Ovary (tissue), 9 donors: Measurements from ENCODE around the gene CEACAM16. TPM values are rescaled to one million over a fixed set of nuclear protein-coding genes. Genes with fewer than 3 reads are reported as not detected.

Source experiments
- DNase-seq, 5 donors: peaks; one replicate each; pipeline ENCODE4 v3.0.0-alpha.2; 2019 to 2020
- H3K27ac ChIP-seq, 2 donors: fragments of 200-600 bp; one replicate each; pipeline versions ENCODE4 v1.5.1 to v1.8.0; 2019 to 2022
- H3K27me3 ChIP-seq: fragments of 200-600 bp; one replicate; pipeline ENCODE4 v1.8.0; 2022
- H3K36me3 ChIP-seq: fragments of 200-600 bp; sonication (generic); one replicate; pipeline ENCODE4 v1.5.1; 2019
- H3K4me1 ChIP-seq: one replicate; pipeline ENCODE4 v1.8.1; 2013; ENCODE audit warnings: mild to moderate bottlenecking, moderate library complexity; ENCODE audit not compliant: insufficient read depth
- H3K4me3 ChIP-seq: fragments of 200-600 bp; sonication (generic); one replicate; pipeline ENCODE4 v1.5.1; 2017
- H3K9me3 ChIP-seq, 2 donors: fragments of 200-600 bp in 1 of 2; sonication (generic) in 1 of 2; one replicate each; pipeline versions ENCODE4 v1.5.1 to v1.8.1; 2013 to 2019; ENCODE audit warnings: mild to moderate bottlenecking in 1 of 2, moderate library complexity in 1 of 2
- CTCF ChIP-seq, 3 donors: fragments of 450-650 bp in 2 of 3; fragments of 200-600 bp in 1 of 3; IDR thresholded peaks; one replicate each; pipeline versions ENCODE4 v1.5.1 to v1.8.0; 2016 to 2022; ENCODE audit warnings: antibody characterized with exemption in 3 of 3, mild to moderate bottlenecking in 1 of 3
- EP300 ChIP-seq: sonication (generic); formaldehyde crosslinking; IDR thresholded peaks from one replicate; pipeline ENCODE4 v1.6.1; 2017; ENCODE audit warnings: antibody characterized with exemption
- POLR2A ChIP-seq: fragments of 450-650 bp; IDR thresholded peaks from one replicate; pipeline ENCODE4 v1.6.1; 2017; ENCODE audit warnings: antibody characterized with exemption, mild to moderate bottlenecking, moderate library complexity
- whole genome bisulfite sequencing, 3 donors: extraction: QIAGEN DNeasy Blood & Tissue Kit in 1 of 3; methylation state at CpG; one replicate each; pipeline versions ENCODE4 v1.1.5 to v1.1.7; 2013 to 2017; 5-methylcytosine and 5-hydroxymethylcytosine counted together
- intact Hi-C, 4 donors: fragments of 100-400 bp; cut with DNase I; formaldehyde crosslinking; loops; one replicate each; pipeline versions ENCODE4 v1.11.0 to v1.15.1; 2022 to 2023
- polyA plus RNA-seq, 2 donors: library from polyadenylated mRNA; stranded (reverse); fragments of 200-250 nt in 1 of 2; fragments of 350-450 nt in 1 of 2; fragmentation: Illumina TruSeq in 1 of 2; extraction: RNeasy Lipid Tissue Mini Kit (QIAGEN cat#74804) in 1 of 2; gene quantifications; one replicate each; pipeline ENCODE4 v1.2.3, GENCODE V29; 2013 to 2014
- total RNA-seq, 7 donors: library from RNA; depleted of rRNA in 2 of 7; stranded (reverse); fragments of >200 nt in 2 of 7; fragmentation: NEBNext Ultra II Directional in 3 of 7; extraction: Animal tissue kit (Norgen Biotek cat#: 25700) in 3 of 7; gene quantifications; one replicate each; pipeline versions ENCODE4 v1.1.0 to v1.2.4, GENCODE V29; 2016 to 2023
- donor health status: DM: no; HTN: no; CAD: no; lungs with moderate emphysema.
- donor health status: DM: no; HTN: no; CAD: no.
- donor health status: Bipolar disorder and iron deficiency.
- donor health status: DM: yes; HTN: yes; CAD: no.
- donor health status: DM: no; HTN: no; CAD: no.
- donor health status: DM: yes; HTN: yes; CAD: no.

CEACAM16 gene
- total and polyA plus RNA-seq, 9 donors = not detected

GRCh38 chr19:44675521-44675920 lies 23.4 kb upstream of the CEACAM16 start:
- no peak for DNase-seq
- Histone ChIP-seq H3K36me3 (no peaks in the 10 kb centered on the region), H3K4me3 (no peak overlapping the region), H3K27ac (no peak overlapping the region), H3K27me3 (no peaks in the 10 kb centered on the region), H3K4me1 (no peaks in the 10 kb centered on the region), H3K9me3 (no peaks in the 10 kb centered on the region)
- intact Hi-C loops = no loop called here
- 79 to 86% (median 82%) methylated on average over 6 of the region's 6 CpGs for WGBS, 3 donors
- TF ChIP-seq POLR2A (no peak), EP300 (no peak), CTCF (IDR thresholded peaks at IDR 0.05) (no peak)

GRCh38 chr19:44677019-44677811 lies 21.7 kb upstream of the CEACAM16 start:
- no peaks in the 10 kb centered on the region for H3K27me3 ChIP-seq
- no peak overlapping the region for H3K4me3 ChIP-seq
- DNase-seq = no peak
- H3K36me3 ChIP-seq = no peaks in the 10 kb centered on the region
- intact Hi-C loops = no loop called here
- no peak overlapping the region for H3K27ac ChIP-seq
- 59 to 60% (median 60%) methylated on average over 8 of the region's 8 CpGs for WGBS, 3 donors
- H3K4me1 ChIP-seq = no peaks in the 10 kb centered on the region
- TF ChIP-seq CTCF (IDR thresholded peaks at IDR 0.05) (no peak), EP300 (no peak), POLR2A (no peak)
- H3K9me3 ChIP-seq = no peaks in the 10 kb centered on the region

GRCh38 chr19:44680536-44680935 lies 18.4 kb upstream of the CEACAM16 start:
- H3K4me1 ChIP-seq = peaks cover 3% of the 10 kb centered on the region
- DNase-seq = no peak
- H3K9me3 ChIP-seq = no peaks in the 10 kb centered on the region
- no peak overlapping the region for H3K4me3 ChIP-seq
- TF ChIP-seq EP300 (no peak), CTCF (IDR thresholded peaks at IDR 0.05) (no peak), POLR2A (no peak)
- intact Hi-C loops = loop anchor here in 1 of 4 donors (10.0 kb wide), 1 partner anchor 94 kb away; the partner anchor contains the start of gene CBLC
- H3K36me3 ChIP-seq = no peaks in the 10 kb centered on the region
- H3K27me3 ChIP-seq = no peaks in the 10 kb centered on the region
- no peak overlapping the region for H3K27ac ChIP-seq

GRCh38 chr19:44681992-44682790 lies 16.8 kb upstream of the CEACAM16 start:
- H3K27ac ChIP-seq = no peak overlapping the region
- no peak for DNase-seq
- WGBS, 3 donors = 78 to 88% (median 84%) methylated on average over 15 of the region's 15 CpGs
- H3K4me1 ChIP-seq = peaks cover 3% of the 10 kb centered on the region
- intact Hi-C loops = loop anchor here in 1 of 4 donors (10.0 kb wide), 1 partner anchor 93 kb away; the partner anchor contains the start of gene CBLC
- no peaks in the 10 kb centered on the region for H3K9me3 ChIP-seq
- H3K4me3 ChIP-seq = no peak overlapping the region
- no peaks in the 10 kb centered on the region for H3K36me3 ChIP-seq
- H3K27me3 ChIP-seq = no peaks in the 10 kb centered on the region
- no peak for TF ChIP-seq POLR2A
- TF ChIP-seq CTCF (IDR thresholded peaks at IDR 0.05) = no peak
